OCI-LY3 (cell line): ENCODE data around the gene RAD51B.

Source experiments
- H2AFZ ChIP-seq: fragments of 200-600, 300-600 bp; shearing (Covaris generic); 2 replicates; pipeline ENCODE4 v1.6.0; 2014; ENCODE audit warnings: antibody characterized with exemption, low read depth, low read length
- H3K27ac ChIP-seq: fragments of 200-600, 300-600 bp; sonication (generic); 2 replicates; pipeline ENCODE4 v1.5.1; 2014; ENCODE audit warnings: mild to moderate bottlenecking, low read length, moderate library complexity, mixed read lengths
- H3K27me3 ChIP-seq: fragments of 200-600, 300-600 bp; sonication (generic); 2 replicates; pipeline ENCODE4 v1.6.1; 2014; ENCODE audit warnings: low read depth, low read length, mixed read lengths
- H3K36me3 ChIP-seq: fragments of 200-600, 300-600 bp; sonication (generic); replicated peaks from 2 replicates; pipeline ENCODE3; 2014; ENCODE audit warnings: low read depth, low read length, mixed read lengths
- H3K4me1 ChIP-seq: fragments of 300-600, 200-600 bp; sonication (generic); 2 replicates; pipeline ENCODE4 v1.6.1; 2014; ENCODE audit warnings: low read length, mixed read lengths
- H3K4me2 ChIP-seq: fragments of 200-600, 300-600 bp; sonication (generic); 2 replicates; pipeline ENCODE4 v1.6.1; 2014; ENCODE audit warnings: low read length, mixed read lengths
- H3K4me3 ChIP-seq: fragments of 300-600, 200-600 bp; sonication (generic); 2 replicates; pipeline ENCODE4 v1.5.1; 2014; ENCODE audit warnings: antibody characterized with exemption, mild to moderate bottlenecking, low read length, moderate library complexity
- H3K79me2 ChIP-seq: fragments of 300-600, 200-600 bp; shearing (Covaris generic); 2 replicates; pipeline ENCODE4 v1.6.1; 2014; ENCODE audit warnings: mild to moderate bottlenecking, low read length, mixed read lengths
- H3K9ac ChIP-seq: fragments of 300-600, 200-600 bp; shearing (Covaris generic); 2 replicates; pipeline ENCODE4 v1.6.0; 2014; ENCODE audit warnings: mild to moderate bottlenecking, low read length, moderate library complexity
- H3K9me3 ChIP-seq: fragments of 200-600, 300-600 bp; shearing (Covaris generic); 2 replicates; pipeline ENCODE4 v1.6.1; 2014; ENCODE audit warnings: low read length, mixed read lengths; ENCODE audit not compliant: insufficient read depth
- H4K20me1 ChIP-seq: fragments of 200-600, 300-600 bp; sonication (generic); 2 replicates; pipeline ENCODE4 v1.6.1; 2016; ENCODE audit warnings: low read length, mixed read lengths; ENCODE audit not compliant: insufficient read depth
- EZH2phosphoT487 ChIP-seq: fragments of 200-600 bp; shearing (Covaris generic); IDR thresholded peaks from 2 replicates; pipeline ENCODE4 v1.6.1; 2018; ENCODE audit warnings: antibody characterized with exemption, mixed run types, low read depth
- TF ChIP-seq, protein P1 (sequence below): fragments of 200-600, 300-600 bp; sonication (generic); IDR thresholded peaks from 2 replicates; pipeline ENCODE4 v1.5.1; 2014; ENCODE audit warnings: antibody characterized with exemption, low read length, low read depth

The RAD51B gene

DNA sequence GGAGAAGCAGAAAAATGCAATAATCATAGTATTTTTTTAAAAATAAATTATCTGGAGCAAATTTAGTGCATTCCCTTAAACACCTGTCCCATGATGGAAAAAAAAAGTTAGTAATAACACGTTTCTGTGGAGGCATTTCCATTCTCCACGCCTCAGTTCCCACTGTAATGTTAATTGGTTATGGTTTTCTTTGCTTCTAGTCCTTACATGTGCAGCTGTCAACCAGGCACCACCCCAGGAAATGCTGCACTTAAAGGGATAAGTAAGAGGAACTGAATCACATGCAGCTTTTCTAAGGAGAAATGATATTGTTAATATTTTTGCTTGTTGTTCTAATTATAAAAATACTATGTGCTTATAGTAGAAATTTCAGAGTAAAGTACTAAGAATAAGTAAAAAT is 733.0 kb downstream of the RAD51B start:
- H3K4me1 ChIP-seq = peaks cover 7% of the 10 kb centered on the region
- H3K27ac ChIP-seq = no peak overlapping the region
- H3K27me3 ChIP-seq = no peaks in the 10 kb centered on the region
- no peaks in the 10 kb centered on the region for H3K79me2 ChIP-seq
- no peaks in the 10 kb centered on the region for H3K36me3 ChIP-seq
- H3K4me2 ChIP-seq = no peak overlapping the region
- no peaks in the 10 kb centered on the region for H4K20me1 ChIP-seq
- H2AFZ ChIP-seq = no peak overlapping the region
- H3K4me3 ChIP-seq = no peak overlapping the region
- TF ChIP-seq EZH2phosphoT487 = no peak
- TF ChIP-seq, protein P1, sequence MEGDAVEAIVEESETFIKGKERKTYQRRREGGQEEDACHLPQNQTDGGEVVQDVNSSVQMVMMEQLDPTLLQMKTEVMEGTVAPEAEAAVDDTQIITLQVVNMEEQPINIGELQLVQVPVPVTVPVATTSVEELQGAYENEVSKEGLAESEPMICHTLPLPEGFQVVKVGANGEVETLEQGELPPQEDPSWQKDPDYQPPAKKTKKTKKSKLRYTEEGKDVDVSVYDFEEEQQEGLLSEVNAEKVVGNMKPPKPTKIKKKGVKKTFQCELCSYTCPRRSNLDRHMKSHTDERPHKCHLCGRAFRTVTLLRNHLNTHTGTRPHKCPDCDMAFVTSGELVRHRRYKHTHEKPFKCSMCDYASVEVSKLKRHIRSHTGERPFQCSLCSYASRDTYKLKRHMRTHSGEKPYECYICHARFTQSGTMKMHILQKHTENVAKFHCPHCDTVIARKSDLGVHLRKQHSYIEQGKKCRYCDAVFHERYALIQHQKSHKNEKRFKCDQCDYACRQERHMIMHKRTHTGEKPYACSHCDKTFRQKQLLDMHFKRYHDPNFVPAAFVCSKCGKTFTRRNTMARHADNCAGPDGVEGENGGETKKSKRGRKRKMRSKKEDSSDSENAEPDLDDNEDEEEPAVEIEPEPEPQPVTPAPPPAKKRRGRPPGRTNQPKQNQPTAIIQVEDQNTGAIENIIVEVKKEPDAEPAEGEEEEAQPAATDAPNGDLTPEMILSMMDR = no peak
- H3K9ac ChIP-seq = no peak overlapping the region
- H3K9me3 ChIP-seq = no peaks in the 10 kb centered on the region

DNA sequence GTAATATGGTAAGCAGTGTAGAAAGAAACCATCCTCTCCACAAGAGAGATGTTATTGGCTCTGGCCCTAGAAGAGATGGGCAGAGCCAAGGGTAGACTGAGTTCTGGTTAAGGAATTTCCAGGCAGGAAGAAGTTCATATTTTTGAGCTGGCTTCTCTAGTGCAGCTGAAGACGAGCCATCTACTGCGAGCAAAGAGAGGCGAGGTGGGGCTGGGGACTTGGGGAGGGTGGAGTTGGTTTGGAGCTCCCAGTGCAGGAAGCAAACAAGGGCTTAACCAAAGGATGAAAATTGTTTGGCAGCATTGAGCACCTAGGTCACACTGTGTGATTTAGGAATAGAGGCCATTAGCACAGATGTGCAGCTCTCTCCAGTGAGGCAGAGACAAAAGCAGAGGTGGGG is 733.7 kb downstream of the RAD51B start:
- Histone ChIP-seq H2AFZ (no peak overlapping the region), H4K20me1 (no peaks in the 10 kb centered on the region), H3K27ac (no peak overlapping the region), H3K4me1 (peaks cover 3% of the 10 kb centered on the region; the same call in 1 of the 2 replicates), H3K79me2 (no peaks in the 10 kb centered on the region), H3K27me3 (no peaks in the 10 kb centered on the region), H3K9me3 (no peaks in the 10 kb centered on the region), H3K9ac (no peak overlapping the region), H3K4me3 (no peak overlapping the region), H3K36me3 (no peaks in the 10 kb centered on the region), H3K4me2 (no peak overlapping the region)
- no peak for TF ChIP-seq EZH2phosphoT487
- TF ChIP-seq, protein P1 = no peak

DNA sequence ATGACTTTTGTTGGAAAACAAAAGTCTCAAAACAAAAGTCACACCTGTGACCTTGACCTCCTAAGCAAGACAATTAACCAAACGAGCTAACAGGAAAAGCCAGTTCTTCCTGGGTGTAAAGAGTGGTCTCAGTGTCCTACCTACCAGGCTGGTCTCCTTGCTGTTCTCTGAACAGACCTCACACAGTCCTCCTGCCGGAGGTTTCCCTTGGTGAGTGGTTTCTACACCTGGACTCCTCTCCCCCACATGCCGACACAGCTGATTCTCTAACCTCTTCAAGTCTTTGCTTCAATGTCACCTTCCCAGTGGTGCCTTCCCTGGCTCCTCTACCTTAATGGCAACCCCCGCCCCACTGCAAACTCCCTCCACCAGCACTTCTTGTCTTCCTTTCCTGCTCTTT is 734.7 kb downstream of the RAD51B start:
- Histone ChIP-seq H3K36me3 (no peaks in the 10 kb centered on the region), H3K4me1 (peaks cover 3% of the 10 kb centered on the region; the same call in 1 of the 2 replicates), H3K4me2 (no peak overlapping the region), H2AFZ (no peak overlapping the region), H3K4me3 (no peak overlapping the region), H3K9me3 (no peaks in the 10 kb centered on the region), H3K79me2 (no peaks in the 10 kb centered on the region), H3K27me3 (no peaks in the 10 kb centered on the region), H4K20me1 (no peaks in the 10 kb centered on the region), H3K9ac (no peak overlapping the region), H3K27ac (no peak overlapping the region)
- TF ChIP-seq EZH2phosphoT487 = no peak
- TF ChIP-seq, protein P1 = no peak

DNA sequence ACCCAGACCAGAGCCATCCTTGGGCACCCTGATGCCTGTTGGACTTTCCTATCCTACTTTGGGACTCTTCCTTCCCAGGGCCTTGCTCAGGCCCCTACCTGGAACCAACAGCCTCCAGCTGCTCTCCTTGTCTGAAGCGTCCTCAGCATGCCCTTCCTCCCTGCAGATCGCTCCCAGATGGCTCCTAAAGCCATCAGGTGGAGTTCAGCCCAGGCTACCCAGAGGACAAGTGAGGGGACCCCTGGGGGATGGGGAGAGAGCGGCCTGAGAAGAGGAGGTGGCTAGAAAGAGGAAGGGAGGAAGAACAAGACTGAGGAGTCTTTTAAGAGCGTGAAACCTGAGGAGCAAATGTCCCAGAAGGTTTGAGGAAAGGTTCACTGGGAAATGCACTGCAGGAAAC is 736.7 kb downstream of the RAD51B start:
- TF ChIP-seq, protein P1 = no peak
- no peak for TF ChIP-seq EZH2phosphoT487
- Histone ChIP-seq H2AFZ (no peak overlapping the region), H3K27me3 (no peaks in the 10 kb centered on the region), H3K79me2 (no peaks in the 10 kb centered on the region), H3K9ac (no peak overlapping the region), H3K36me3 (no peaks in the 10 kb centered on the region), H3K9me3 (no peaks in the 10 kb centered on the region), H3K4me1 (peaks cover 3% of the 10 kb centered on the region; the same call in 1 of the 2 replicates), H3K27ac (no peak overlapping the region), H3K4me2 (no peak overlapping the region), H4K20me1 (no peaks in the 10 kb centered on the region), H3K4me3 (no peak overlapping the region)
